OCI-LY1 (cell line): ENCODE results near the gene A2ML1.

Source experiments
- EZH2 ChIP-seq: fragments of 200-600 bp; sonication (generic), shearing (Covaris generic); IDR thresholded peaks from 2 replicates; pipeline ENCODE4 v1.8.0; 2017; ENCODE audit warnings: borderline replicate concordance, mixed run types, mild to moderate bottlenecking, antibody characterized with exemption, low read length, moderate library complexity, mixed read lengths
- TF ChIP-seq, protein P1 (sequence below): fragments of 200-600 bp; sonication (generic), shearing (Covaris generic); IDR thresholded peaks from 2 replicates; pipeline ENCODE4 v1.5.1; 2017; ENCODE audit warnings: mild to moderate bottlenecking, antibody characterized with exemption, low read length, moderate library complexity, mixed read lengths

DNA sequence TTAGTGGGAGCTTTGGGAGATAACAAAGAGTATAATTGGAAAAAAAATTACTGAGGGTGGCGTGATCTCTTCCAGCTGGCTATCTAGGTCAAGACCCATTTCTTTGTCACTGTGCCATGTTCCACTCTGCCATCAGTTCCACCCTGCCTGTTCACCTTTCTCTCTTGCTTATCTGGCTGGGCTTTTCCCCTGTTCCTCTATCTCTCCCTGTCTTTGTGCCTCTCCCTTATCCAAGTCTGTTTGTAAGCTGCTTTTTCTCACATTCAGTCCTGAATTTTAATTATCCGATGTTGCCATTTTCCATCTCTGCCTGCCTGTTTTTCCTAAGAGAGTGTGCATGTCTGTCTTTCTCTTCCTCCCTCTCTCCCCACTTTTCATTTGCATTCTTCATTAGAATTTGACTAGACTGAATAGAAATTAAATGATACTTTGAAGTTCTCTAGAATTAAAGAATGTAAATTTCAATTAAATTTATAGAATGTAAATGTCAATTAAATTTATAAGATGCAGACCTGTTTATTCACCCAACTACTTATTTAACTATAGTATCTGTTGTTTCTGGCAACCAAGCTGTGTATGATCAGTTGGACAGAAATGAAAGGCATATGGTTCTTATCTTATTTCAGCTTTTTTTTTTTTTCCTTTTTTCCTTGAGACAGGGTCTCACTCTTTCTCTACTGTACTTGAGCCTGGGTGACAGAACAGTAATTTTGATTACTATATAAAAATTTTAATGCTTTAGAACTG is 40.9 kb upstream of the A2ML1 start:
- TF ChIP-seq, protein P1, sequence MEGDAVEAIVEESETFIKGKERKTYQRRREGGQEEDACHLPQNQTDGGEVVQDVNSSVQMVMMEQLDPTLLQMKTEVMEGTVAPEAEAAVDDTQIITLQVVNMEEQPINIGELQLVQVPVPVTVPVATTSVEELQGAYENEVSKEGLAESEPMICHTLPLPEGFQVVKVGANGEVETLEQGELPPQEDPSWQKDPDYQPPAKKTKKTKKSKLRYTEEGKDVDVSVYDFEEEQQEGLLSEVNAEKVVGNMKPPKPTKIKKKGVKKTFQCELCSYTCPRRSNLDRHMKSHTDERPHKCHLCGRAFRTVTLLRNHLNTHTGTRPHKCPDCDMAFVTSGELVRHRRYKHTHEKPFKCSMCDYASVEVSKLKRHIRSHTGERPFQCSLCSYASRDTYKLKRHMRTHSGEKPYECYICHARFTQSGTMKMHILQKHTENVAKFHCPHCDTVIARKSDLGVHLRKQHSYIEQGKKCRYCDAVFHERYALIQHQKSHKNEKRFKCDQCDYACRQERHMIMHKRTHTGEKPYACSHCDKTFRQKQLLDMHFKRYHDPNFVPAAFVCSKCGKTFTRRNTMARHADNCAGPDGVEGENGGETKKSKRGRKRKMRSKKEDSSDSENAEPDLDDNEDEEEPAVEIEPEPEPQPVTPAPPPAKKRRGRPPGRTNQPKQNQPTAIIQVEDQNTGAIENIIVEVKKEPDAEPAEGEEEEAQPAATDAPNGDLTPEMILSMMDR = no peak
- no peak for TF ChIP-seq EZH2
